WTC11 (cell line): ENCODE results near the gene EPM2A. TPM values are rescaled to one million over a fixed set of nuclear protein-coding genes. Genes with fewer than 3 reads are reported as not detected.

ENCODE experiments used
- ATAC-seq: fragments of 200-7000 bp; cut with Tn5 transposase; 2 replicates; pipeline ENCODE4 v1.10.0; 2021; ENCODE audit warnings: mild to moderate bottlenecking, moderate library complexity
- CTCF ChIA-PET: fragments of 300-600 bp; sonication (Branson Sonifier 250); formaldehyde crosslinking; loops from one replicate; lab custom pipeline; 2021; ENCODE audit warnings: antibody characterized with exemption; lab: Charles Lee
- POLR2A ChIA-PET: fragments of 350-600 bp; sonication (Branson Sonifier 250); formaldehyde crosslinking; loops from one replicate; lab custom pipeline; 2021; ENCODE audit warnings: antibody characterized with exemption; lab: Charles Lee
- DNase-seq: peaks from one replicate; pipeline ENCODE4 v3.0.0; 2021; ENCODE audit warnings: low spot score
- H3K27ac Mint-ChIP-seq: 2 replicates; pipeline ENCODE4 v1.8.0; 2021; ENCODE audit warnings: mixed read lengths
- H3K27me3 Mint-ChIP-seq: 2 replicates; pipeline ENCODE4 v1.8.0; 2021; ENCODE audit warnings: low read depth, mild to moderate bottlenecking, moderate library complexity, mixed read lengths
- H3K36me3 Mint-ChIP-seq: 2 replicates; pipeline ENCODE4 v1.8.0; 2021; ENCODE audit warnings: mixed read lengths
- H3K4me1 Mint-ChIP-seq: 2 replicates; pipeline ENCODE4 v1.8.0; 2022; ENCODE audit warnings: mixed read lengths
- H3K4me3 Mint-ChIP-seq: 2 replicates; pipeline ENCODE4 v1.8.0; 2021; ENCODE audit warnings: mild to moderate bottlenecking, moderate library complexity, mixed read lengths
- H3K9me3 Mint-ChIP-seq: 2 replicates; pipeline ENCODE4 v1.8.0; 2021; ENCODE audit warnings: mixed read lengths
- ATF6 ChIP-seq: sonication (generic); formaldehyde crosslinking; IDR thresholded peaks from 2 replicates; pipeline ENCODE4 v1.8.1; 2023; ENCODE audit warnings: mild to moderate bottlenecking, missing genetic modification reagents
- CBFB ChIP-seq: sonication (generic); formaldehyde crosslinking; IDR thresholded peaks from 2 replicates; pipeline ENCODE4 v1.8.1; 2022; ENCODE audit warnings: mild to moderate bottlenecking, low read depth, missing genetic modification reagents
- EMX1 ChIP-seq: fragments of 250-450 bp; sonication (Bioruptor Pico); IDR thresholded peaks from 2 replicates; pipeline ENCODE4 v1.8.0; 2021; ENCODE audit warnings: mild to moderate bottlenecking
- ESRRA ChIP-seq: sonication (generic); formaldehyde crosslinking; IDR thresholded peaks from 2 replicates; pipeline ENCODE4 v1.8.1; 2022; ENCODE audit warnings: mild to moderate bottlenecking, missing genetic modification reagents, borderline replicate concordance
- FOXJ3 ChIP-seq: sonication (generic); formaldehyde crosslinking; IDR thresholded peaks from 2 replicates; pipeline ENCODE4 v1.9.0; 2021; ENCODE audit warnings: missing genetic modification reagents, mild to moderate bottlenecking, borderline replicate concordance
- GABPB1 ChIP-seq: sonication (generic); formaldehyde crosslinking; IDR thresholded peaks from 2 replicates; pipeline ENCODE4 v1.8.1; 2023; ENCODE audit warnings: mild to moderate bottlenecking, missing genetic modification reagents
- GRHL2 ChIP-seq: fragments of 250-450 bp; sonication (Bioruptor Pico); IDR thresholded peaks from 2 replicates; pipeline ENCODE4 v1.8.0; 2022; ENCODE audit warnings: mild to moderate bottlenecking, moderate library complexity; ENCODE audit not compliant: insufficient replicate concordance, severe bottlenecking
- HMGA2 ChIP-seq: fragments of 250-450 bp; sonication (Bioruptor Pico); IDR thresholded peaks from 2 replicates; pipeline ENCODE4 v1.4.0; 2021; ENCODE audit warnings: mild to moderate bottlenecking, moderate library complexity
- MXD4 ChIP-seq: fragments of 250-450 bp; sonication (Bioruptor Pico); IDR thresholded peaks from 2 replicates; pipeline ENCODE4 v1.8.0; 2021; ENCODE audit warnings: mild to moderate bottlenecking, moderate library complexity, borderline replicate concordance
- MYBL2 ChIP-seq: sonication (generic); formaldehyde crosslinking; IDR thresholded peaks from 2 replicates; pipeline ENCODE4 v1.8.1; 2023; ENCODE audit warnings: mild to moderate bottlenecking, moderate library complexity, missing genetic modification reagents
- NFATC4 ChIP-seq: fragments of 250-450 bp; sonication (Bioruptor Pico); IDR thresholded peaks from 2 replicates; pipeline ENCODE4 v1.9.0; 2021; ENCODE audit warnings: mild to moderate bottlenecking
- NFE2L1 ChIP-seq: sonication (generic); formaldehyde crosslinking; IDR thresholded peaks from 2 replicates; pipeline ENCODE4 v1.8.1; 2023; ENCODE audit warnings: missing genetic modification reagents
- SOX15 ChIP-seq: fragments of 250-450 bp; sonication (Bioruptor Pico); IDR thresholded peaks from 2 replicates; pipeline ENCODE4 v1.9.0; 2021; ENCODE audit warnings: mild to moderate bottlenecking
- TCF7 ChIP-seq: sonication (generic); formaldehyde crosslinking; IDR thresholded peaks from 2 replicates; pipeline ENCODE4 v1.8.0; 2022; ENCODE audit warnings: mild to moderate bottlenecking, low read depth, missing genetic modification reagents, moderate library complexity
- TEAD4 ChIP-seq: sonication (generic); formaldehyde crosslinking; IDR thresholded peaks from 2 replicates; pipeline ENCODE4 v1.8.0; 2022; ENCODE audit warnings: mild to moderate bottlenecking, missing genetic modification reagents
- TP53 ChIP-seq: sonication (generic); formaldehyde crosslinking; IDR thresholded peaks from 2 replicates; pipeline ENCODE4 v1.8.1; 2023; ENCODE audit warnings: mild to moderate bottlenecking, missing genetic modification reagents
- ZBTB21 ChIP-seq: sonication (generic); formaldehyde crosslinking; IDR thresholded peaks from 2 replicates; pipeline ENCODE4 v1.8.1; 2023; ENCODE audit warnings: mild to moderate bottlenecking, missing genetic modification reagents, borderline replicate concordance
- ZBTB43 ChIP-seq: sonication (generic); formaldehyde crosslinking; IDR thresholded peaks from 2 replicates; pipeline ENCODE4 v1.8.1; 2023; ENCODE audit warnings: mild to moderate bottlenecking, missing genetic modification reagents
- ZNF121 ChIP-seq: sonication (generic); formaldehyde crosslinking; IDR thresholded peaks from 2 replicates; pipeline ENCODE4 v1.8.0; 2023; ENCODE audit warnings: missing genetic modification reagents
- ZNF232 ChIP-seq: sonication (generic); formaldehyde crosslinking; IDR thresholded peaks from 2 replicates; pipeline ENCODE4 v1.8.0; 2022; ENCODE audit warnings: mild to moderate bottlenecking, missing genetic modification reagents
- ZNF671 ChIP-seq: fragments of 250-450 bp; sonication (Bioruptor Pico); IDR thresholded peaks from 2 replicates; pipeline ENCODE4 v1.8.0; 2021; ENCODE audit warnings: mild to moderate bottlenecking
- total RNA-seq: library from RNA; stranded (reverse); gene quantifications from 3 replicates; pipeline ENCODE4 v1.2.3, GENCODE V29; 2021
- TF ChIP-seq, protein P1 (sequence below): sonication (generic); formaldehyde crosslinking; IDR thresholded peaks from 2 replicates; pipeline ENCODE4 v1.8.1; 2023; ENCODE audit warnings: mild to moderate bottlenecking, moderate library complexity, missing genetic modification reagents
- TF ChIP-seq, protein P2 (sequence below): sonication (generic); formaldehyde crosslinking; IDR thresholded peaks from 2 replicates; pipeline ENCODE4 v1.8.0; 2022; ENCODE audit warnings: mild to moderate bottlenecking, missing genetic modification reagents

EPM2A gene
- total RNA-seq, 1 experiment from 2014 or later: 5.3 TPM

- no peak for DNase-seq
- Mint-ChIP-seq H3K27me3 (no peaks in the 10 kb centered on the region), H3K4me3 (no peak overlapping the region), H3K4me1 (no peaks in the 10 kb centered on the region), H3K36me3 (no peaks in the 10 kb centered on the region), H3K27ac (no peak overlapping the region), H3K9me3 (no peaks in the 10 kb centered on the region)
- ATAC-seq: no peak
- ChIA-PET CTCF (no interaction called here), POLR2A (no interaction called here)
- no peak for TF ChIP-seq TEAD4 (CRISPR knock-in tag)
- TF ChIP-seq NFE2L1 (CRISPR knock-in tag): no peak
- TF ChIP-seq TCF7 (CRISPR knock-in tag): no peak
- no peak for TF ChIP-seq CBFB (CRISPR knock-in tag)
- no peak for TF ChIP-seq MYBL2 (CRISPR knock-in tag)
- no peak for TF ChIP-seq ZNF232
- no peak for TF ChIP-seq ZNF121 (CRISPR knock-in tag)
- TF ChIP-seq, protein P1, sequence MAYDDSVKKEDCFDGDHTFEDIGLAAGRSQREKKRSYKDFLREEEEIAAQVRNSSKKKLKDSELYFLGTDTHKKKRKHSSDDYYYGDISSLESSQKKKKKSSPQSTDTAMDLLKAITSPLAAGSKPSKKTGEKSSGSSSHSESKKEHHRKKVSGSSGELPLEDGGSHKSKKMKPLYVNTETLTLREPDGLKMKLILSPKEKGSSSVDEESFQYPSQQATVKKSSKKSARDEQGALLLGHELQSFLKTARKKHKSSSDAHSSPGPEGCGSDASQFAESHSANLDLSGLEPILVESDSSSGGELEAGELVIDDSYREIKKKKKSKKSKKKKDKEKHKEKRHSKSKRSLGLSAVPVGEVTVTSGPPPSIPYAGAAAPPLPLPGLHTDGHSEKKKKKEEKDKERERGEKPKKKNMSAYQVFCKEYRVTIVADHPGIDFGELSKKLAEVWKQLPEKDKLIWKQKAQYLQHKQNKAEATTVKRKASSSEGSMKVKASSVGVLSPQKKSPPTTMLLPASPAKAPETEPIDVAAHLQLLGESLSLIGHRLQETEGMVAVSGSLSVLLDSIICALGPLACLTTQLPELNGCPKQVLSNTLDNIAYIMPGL: no peak
- no peak for TF ChIP-seq TP53
- no peak for TF ChIP-seq ZBTB43 (CRISPR knock-in tag)
- no peak for TF ChIP-seq FOXJ3
- no peak for TF ChIP-seq ZNF671
- TF ChIP-seq, protein P2, sequence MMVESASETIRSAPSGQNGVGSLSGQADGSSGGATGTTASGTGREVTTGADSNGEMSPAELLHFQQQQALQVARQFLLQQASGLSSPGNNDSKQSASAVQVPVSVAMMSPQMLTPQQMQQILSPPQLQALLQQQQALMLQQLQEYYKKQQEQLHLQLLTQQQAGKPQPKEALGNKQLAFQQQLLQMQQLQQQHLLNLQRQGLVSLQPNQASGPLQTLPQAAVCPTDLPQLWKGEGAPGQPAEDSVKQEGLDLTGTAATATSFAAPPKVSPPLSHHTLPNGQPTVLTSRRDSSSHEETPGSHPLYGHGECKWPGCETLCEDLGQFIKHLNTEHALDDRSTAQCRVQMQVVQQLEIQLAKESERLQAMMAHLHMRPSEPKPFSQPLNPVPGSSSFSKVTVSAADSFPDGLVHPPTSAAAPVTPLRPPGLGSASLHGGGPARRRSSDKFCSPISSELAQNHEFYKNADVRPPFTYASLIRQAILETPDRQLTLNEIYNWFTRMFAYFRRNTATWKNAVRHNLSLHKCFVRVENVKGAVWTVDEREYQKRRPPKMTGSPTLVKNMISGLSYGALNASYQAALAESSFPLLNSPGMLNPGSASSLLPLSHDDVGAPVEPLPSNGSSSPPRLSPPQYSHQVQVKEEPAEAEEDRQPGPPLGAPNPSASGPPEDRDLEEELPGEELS (CRISPR knock-in tag): no peak
- no peak for TF ChIP-seq MXD4
- TF ChIP-seq ZBTB21: no peak
- TF ChIP-seq SOX15 (CRISPR knock-in tag): no peak
- no peak for TF ChIP-seq NFATC4 (CRISPR knock-in tag)
Observed at GRCh38 chr6:145648149-145648548, 87.2 kb downstream of the EPM2A start.

DNA sequence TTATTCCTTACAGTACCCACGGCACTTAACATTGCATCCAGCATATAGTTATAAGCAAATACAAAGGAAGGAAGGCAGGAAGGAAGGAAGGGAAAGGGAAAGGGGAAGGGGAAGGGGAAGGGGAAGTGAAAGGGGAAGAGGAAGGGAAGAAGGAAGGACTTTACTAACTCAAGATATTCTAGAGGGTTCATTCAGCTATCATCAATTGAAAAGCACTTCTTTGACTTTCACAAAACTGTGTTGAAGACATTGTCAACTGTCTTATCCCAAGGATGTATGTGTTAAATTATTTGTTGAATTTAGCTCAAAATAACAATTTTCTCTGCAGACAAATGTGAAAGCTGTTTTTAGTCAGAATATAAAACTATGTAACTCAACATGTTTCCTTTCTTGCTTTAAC is 87.7 kb downstream of the EPM2A start:
- H3K27me3 Mint-ChIP-seq: no peaks in the 10 kb centered on the region

More for the DNA sequence above, 87.7 kb downstream of the EPM2A start:
- H3K4me1 Mint-ChIP-seq: no peaks in the 10 kb centered on the region
- DNase-seq: no peak
- H3K36me3 Mint-ChIP-seq: no peaks in the 10 kb centered on the region
- H3K4me3 Mint-ChIP-seq: no peak overlapping the region
- POLR2A ChIA-PET: no interaction called here
- H3K9me3 Mint-ChIP-seq: no peaks in the 10 kb centered on the region
- H3K27ac Mint-ChIP-seq: no peak overlapping the region
- CTCF ChIA-PET: no interaction called here
- no peak for TF ChIP-seq EMX1 (CRISPR knock-in tag)
- TF ChIP-seq GRHL2 (CRISPR knock-in tag): no peak
- no peak for TF ChIP-seq CBFB (CRISPR knock-in tag)
- TF ChIP-seq GABPB1 (CRISPR knock-in tag): no peak
- no peak for TF ChIP-seq HMGA2 (CRISPR knock-in tag)
- no peak for TF ChIP-seq ESRRA
- TF ChIP-seq ATF6 (CRISPR knock-in tag): no peak
- TF ChIP-seq TP53: no peak
- ATAC-seq: no peak
